A673 (cell line): Measurements from ENCODE around the gene STAT5B.

Experiments
- CTCF ChIP-seq: fragments of 300-800, 200-600 bp; sonication (generic); conservative IDR thresholded peaks from 2 replicates; pipeline ENCODE4 v1.5.1; 2017; ENCODE audit warnings: low read depth, mild to moderate bottlenecking, antibody characterized with exemption, low read length, moderate library complexity, mixed read lengths
- EZH2 ChIP-seq: fragments of 200-600 bp; sonication (generic); IDR thresholded peaks from 2 replicates; pipeline ENCODE4 v1.6.1; 2017; ENCODE audit warnings: borderline replicate concordance, low read depth, mild to moderate bottlenecking, mixed read lengths, antibody characterized with exemption, low read length; ENCODE audit not compliant: poor library complexity, severe bottlenecking

- TF ChIP-seq CTCF = no peak
- no peak for TF ChIP-seq EZH2
Measured at GRCh38 chr17:42311240-42312034, 35.2 kb upstream of the STAT5B start.
